Skin of body (tissue), 2 donors: ENCODE data around the gene NEURL1. TPM values are rescaled to one million over a fixed set of nuclear protein-coding genes. Genes with fewer than 3 reads are reported as not detected.

ENCODE experiments used
- DNase-seq: peaks from one replicate; lab custom pipeline; 2025; lab: John Stamatoyannopoulos, UW
- total RNA-seq: library from RNA; depleted of rRNA; stranded (reverse); fragments of >200 nt; gene quantifications from one replicate; pipeline ENCODE4 v1.2.3, GENCODE V29; 2014

Gene NEURL1, protein sequence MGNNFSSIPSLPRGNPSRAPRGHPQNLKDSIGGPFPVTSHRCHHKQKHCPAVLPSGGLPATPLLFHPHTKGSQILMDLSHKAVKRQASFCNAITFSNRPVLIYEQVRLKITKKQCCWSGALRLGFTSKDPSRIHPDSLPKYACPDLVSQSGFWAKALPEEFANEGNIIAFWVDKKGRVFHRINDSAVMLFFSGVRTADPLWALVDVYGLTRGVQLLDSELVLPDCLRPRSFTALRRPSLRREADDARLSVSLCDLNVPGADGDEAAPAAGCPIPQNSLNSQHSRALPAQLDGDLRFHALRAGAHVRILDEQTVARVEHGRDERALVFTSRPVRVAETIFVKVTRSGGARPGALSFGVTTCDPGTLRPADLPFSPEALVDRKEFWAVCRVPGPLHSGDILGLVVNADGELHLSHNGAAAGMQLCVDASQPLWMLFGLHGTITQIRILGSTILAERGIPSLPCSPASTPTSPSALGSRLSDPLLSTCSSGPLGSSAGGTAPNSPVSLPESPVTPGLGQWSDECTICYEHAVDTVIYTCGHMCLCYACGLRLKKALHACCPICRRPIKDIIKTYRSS
- 2.1 TPM for total RNA-seq

DNA sequence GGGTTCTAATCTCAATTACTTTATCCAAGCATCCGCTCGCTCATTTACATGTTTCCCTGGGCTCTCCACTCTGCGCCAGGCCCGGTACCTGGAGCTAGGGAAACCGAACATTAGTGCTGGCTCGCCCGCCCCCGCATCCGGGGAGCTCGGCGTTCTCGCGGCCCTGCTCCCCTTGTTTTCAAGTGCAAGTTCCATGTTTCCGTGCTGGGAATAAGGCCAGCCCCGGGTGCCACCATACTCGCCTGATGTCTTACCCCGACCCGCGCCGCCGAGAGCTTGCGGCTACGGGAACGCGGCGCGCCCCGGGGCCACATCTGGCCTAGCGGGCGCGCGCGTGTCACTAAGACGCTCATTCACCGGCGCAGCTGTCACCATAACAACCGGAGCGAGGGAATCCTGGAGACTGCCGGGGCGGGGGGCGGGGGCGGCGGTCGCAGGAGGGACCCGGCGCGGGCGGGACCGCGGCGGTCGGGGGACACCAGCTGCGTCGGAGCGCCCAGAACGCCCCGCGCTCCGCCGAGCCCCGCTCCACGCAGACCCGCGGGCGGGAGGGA, at the start of gene NEURL1:
Gene NEURL1 (plus strand): TSS at position 344 of the 554 bp plus-strand sequence. CDS start 683 bp downstream, outside the sequence.
- peak; percentile 17 for DNase-seq

DNA sequence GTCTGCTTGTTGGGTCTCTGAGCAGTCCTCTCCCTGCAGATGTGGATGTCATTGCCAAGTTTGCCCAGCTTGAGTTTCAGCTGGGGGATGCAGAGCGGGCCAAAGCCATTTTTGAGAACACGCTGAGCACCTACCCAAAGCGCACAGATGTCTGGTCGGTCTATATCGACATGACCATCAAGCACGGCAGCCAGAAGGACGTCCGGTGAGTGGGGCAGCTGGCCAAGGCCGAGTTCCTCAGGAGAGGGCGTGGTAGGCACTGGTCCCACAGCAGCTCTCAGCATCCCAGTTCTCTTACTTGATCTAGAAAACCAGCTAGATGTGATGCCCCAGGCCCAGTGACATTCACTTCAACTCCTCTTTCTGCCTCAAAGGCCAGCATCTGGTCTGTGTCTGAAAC, 49.0 kb upstream of the NEURL1 start:
- no peak for DNase-seq

DNA sequence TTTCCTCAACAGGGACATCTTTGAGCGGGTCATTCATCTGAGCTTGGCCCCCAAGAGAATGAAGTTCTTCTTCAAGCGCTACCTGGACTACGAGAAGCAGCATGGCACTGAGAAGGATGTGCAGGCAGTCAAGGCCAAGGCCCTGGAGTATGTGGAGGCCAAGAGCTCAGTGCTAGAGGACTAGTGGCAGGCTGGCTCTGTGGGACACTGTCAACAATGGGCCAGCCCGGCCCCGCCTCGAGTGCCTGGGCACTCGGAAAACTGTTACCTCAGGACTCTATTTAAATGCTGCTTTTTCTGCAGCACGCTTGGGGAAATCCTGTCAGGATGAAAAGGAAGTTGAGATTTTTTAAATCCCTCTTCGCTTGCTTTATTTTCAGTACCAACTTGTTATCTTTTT, 48.1 kb upstream of the NEURL1 start:
- DNase-seq, result no peak

DNA sequence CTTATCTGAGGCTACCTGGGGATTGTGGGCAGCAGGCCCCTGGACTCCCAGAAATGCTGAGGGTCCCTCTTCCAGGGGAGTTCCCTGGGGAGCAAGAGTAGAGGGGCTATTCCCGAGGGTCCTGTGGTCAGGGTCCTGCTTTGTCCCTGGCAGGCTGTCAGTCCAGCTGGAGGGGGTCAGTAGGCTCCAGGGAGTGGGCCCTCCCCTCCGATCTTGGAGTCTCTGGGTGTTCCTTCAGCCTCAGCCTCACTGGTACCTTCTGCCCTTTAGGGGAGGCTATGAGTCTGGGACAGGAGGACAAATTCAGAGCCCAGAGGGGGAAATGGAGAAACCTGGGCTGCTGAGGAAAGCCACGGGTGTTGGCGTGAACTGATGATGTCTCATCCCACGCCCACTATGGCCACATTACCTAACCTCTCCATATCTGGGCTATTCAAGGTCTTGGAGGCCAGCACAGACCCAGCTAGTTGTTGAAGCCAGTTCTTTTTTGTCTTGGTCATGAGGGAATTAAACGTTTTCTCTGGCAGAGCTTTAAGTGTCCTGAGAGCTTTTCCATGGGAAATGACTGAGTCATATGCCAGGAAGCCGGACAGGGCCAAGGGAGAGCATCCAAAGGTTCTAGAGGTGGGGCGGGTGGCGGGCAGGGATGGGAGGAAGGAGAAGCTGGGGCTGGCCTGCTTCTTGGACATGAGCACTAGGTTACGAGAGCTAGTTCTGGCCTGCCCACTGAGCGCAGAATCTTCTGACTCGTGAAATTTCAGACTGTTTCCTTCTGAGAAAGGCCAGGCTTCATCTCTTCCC, 47.5 kb upstream of the NEURL1 start:
- DNase-seq, result no peak

DNA sequence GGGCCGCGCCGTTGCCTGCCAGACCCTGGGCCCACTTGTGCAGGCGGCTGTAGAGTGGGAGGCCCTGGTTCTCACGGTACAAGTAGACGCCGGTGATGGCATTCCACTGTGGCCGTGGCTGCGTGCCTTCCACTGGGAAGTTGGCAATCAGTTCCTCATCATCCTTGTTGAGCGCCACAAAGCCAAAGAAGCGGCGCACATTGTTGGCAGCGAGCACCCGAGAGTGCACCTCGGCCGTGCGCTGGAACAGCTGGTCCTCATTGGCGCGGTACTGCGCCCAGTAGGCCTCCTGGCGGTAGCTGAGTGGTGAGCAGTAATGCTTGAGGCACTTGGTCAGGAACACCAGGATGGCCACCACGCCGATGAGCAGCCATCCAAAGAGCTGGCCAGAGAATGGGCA, 46.3 kb upstream of the NEURL1 start:
- no peak for DNase-seq

DNA sequence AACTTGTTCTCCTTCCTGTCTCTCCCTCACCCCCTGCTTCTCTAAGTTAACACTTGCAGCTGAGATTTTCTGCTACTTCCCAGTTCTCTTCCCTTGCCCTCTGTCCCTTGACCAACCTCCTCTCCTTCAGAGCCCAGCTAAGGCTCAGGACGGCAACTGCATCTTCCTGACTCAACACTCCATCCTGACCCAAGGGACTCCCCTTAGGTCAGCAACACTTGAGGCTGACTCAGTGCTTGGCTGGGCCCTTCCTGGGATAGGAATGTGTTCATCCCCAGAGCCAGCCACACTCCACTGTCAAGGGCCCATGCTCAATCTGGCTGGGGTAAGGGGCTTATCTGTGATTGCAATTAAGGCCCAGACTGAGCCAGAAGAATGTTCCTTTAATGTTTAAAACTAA, 44.8 kb upstream of the NEURL1 start:
- no peak for DNase-seq

DNA sequence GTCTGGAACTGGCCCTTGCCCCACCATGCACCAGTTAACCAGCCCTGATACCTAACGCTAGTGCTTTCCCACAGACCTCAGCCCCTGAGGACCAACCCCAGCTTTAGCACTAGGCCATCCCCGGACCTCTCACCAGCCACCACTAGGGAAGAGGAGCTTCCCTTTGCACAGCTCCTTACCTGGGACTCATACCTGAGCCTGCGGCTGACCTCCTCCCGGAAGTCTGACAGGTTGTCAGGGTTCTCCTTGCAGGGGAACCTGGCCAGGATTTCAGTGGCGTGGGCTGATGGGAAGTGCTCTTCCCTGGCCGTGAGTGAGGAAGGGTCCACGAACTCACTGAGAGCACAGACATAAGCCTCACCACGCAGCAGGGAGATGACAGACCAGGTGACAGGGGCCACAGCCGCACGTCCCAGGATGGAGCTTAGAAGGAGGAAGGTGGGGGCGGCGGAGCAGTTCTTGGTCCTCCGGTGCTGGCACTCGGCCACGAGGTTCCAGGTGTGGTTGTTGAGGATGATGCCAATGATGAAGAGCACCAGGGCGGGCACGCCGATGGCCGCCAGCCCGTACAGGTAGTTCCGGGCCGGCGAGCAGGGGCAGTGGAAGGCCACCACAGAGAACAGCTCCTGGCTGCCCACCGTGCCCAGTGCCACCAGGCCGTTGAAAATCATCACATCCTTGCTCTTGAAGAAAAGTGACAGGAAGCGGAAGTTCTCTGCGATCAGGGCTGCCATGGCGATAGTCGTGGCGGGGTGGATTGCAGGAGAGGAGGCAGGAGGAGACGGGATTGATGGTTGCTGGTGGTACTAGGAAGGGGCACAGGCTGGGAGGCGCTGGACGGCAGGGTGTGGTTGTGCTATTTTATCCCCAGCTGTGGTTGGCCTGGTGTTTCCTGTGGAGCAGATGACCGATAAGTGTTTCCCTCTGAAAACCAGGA, 44.0 kb upstream of the NEURL1 start:
- DNase-seq, result no peak

DNA sequence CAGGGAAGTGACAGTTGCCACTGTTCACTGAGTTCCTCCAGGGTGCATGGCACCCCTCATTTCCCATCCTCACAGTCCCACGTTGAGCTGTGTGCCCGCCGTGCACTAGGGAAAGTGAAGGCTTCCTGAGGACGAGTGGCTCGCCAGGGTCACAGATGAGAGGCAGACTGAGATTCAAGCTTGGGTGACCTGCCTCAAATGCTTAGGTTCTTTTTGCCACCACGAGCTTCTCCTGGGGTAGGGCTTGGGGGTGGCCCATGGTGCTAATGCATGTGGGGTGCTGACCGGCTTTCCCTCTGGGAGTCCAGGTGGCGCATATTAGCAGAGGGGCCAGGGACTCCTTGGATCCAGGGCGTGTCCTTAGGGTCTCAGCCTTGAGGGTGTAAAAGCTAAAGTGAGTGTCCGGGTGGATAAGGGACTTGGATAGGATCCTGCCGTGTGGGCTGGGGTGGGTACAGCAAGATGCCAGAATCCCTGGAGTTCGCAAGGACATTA, 43.3 kb upstream of the NEURL1 start:
- DNase-seq, result no peak

DNA sequence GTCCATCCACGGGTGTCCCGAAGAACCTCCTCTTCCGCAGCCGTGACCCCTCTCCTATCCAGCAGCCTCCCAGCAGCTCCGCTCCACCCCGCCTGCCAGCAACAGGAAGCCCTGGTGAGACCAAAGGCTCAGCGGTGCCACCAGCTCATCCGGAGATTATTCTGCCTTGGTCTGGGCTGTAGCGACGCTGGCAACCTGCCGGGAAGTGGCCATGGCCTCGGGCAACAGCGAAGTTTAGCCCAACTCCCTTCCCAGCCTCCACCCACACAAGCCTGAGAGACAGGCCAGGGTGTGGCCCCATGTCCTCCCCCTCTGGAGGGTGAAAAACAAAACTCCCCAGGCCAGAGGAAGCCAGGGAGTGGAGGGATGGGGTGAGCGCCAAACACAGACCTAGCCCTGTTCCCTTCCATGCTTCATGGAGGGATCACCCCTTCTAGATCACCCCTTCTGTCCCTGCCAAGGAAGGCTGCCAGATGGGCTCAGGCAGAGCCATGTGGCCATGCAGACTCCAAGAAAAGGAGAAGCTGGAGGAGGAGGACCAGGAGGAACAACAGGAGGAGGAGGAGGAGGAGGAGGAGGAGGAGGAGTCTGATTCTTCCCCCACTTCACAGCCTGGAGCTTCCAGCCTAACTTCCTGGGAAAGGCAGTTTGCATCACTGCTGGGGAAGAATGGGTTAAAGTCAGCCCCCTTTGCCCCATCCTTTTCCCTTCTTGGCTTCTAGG, 42.3 kb upstream of the NEURL1 start:
- peak; percentile 73 for DNase-seq

DNA sequence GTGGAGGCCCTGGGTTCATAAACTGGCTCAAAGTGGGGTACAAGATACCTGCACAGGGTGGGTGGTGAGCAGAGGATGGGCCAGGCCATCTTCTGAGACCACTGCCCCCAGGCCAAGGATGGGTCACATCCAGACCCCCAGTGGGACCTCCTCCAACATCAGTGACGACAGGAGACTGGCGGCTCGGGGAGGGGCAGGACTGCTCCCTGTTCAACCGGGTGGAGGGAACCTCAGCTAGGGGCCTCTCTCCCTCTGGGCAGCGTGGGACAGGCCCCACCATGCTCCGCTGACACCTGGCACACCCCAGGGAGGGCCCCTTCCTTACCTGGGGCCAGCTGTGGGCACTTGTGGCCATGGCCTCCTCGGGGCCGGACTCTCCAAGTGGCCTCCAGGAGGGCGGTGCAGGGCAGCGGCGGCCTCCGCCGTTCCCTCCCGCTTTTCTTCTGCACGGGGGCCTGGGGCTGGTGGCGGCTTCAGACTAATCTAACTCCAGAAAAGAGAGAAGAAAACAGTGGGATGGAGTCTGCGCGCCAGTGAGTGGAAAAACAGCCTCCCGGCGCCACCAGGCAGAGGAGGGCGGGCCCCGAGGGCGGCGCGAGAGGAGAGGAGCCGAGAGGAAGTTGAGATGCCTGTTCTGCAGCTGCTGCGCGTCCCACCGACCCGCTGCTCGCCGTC, 41.5 kb upstream of the NEURL1 start, which contains the start of gene CALHM2:
Gene CALHM2 (minus strand): TSS at position 540 of the 675 bp plus-strand sequence. CDS start 2,429 bp downstream, outside the sequence.
- DNase-seq, result peak; percentile 63

DNA sequence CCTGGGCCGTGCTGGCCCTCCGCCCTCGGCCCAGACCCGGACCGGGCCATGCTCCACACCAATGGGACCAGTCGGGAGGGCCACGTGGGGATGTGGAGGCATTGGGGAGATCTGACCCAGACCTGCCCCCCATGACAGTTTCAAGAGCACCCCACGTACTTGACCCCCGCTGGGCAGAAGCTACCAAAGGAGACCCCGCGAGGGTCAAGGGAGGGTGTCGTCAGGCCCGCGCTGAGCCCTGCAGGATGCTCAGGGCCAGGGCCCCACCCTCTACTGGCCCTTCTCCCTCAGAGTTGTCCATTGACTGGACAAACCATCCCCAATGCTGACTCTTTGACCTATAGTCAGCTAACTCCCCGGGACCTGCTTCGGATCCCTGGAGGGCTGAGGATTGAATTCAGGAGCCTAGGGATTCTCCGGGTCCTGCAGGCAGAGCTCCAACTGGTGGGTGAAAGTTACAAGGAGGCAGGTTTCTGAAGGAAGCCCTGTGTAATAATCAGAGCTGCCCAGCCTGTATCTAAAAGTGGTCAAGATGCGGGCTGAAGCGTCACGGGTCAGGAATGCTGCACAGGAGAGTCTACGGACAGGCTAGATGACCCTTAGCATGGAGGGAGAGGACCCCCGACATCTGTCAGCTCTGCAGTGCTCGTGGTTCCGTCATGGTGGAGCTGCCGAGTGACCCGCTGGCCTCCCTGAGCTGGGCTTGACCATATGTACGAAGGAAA, 40.8 kb upstream of the NEURL1 start:
- DNase-seq, result no peak

DNA sequence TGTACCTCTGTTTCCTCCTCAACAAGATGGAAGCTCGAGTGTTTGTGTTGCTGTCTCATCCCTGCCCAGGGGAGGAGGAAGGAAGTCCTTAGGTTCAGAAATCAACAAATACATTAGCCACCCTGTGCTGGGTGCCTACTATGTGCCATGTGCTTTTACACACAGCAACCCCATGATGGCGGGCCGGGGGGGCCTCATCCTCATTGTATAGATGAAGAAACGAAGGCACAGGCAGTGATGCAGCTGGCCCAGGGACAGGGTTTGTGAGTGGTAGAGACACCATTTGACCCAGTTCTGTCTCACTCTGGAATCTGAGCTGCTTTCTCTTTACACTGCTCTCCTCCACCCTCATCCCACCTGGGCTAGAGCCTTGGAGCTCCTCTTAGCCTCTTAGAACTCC, 39.5 kb upstream of the NEURL1 start:
- DNase-seq, result no peak

DNA sequence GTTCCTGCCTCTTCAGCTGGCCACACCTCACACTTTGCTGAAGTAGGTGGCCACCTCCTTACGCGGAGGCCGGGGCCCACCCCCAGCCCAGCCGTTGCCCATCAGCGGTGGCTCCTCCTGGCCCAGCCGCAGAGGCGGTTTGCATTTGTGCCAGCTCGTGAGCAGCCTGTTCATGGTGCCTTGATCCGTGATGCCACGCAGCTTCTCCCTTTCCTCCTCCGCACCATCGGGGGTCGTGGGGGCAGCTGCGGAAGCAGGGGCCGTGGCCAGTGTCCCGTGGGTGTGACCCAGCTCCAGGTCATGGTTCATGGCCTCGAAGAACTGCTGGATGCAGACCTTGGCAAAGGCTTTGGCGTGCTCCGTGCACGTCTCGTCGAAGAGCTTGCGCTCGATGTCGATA, 38.3 kb upstream of the NEURL1 start:
- no peak for DNase-seq

DNA sequence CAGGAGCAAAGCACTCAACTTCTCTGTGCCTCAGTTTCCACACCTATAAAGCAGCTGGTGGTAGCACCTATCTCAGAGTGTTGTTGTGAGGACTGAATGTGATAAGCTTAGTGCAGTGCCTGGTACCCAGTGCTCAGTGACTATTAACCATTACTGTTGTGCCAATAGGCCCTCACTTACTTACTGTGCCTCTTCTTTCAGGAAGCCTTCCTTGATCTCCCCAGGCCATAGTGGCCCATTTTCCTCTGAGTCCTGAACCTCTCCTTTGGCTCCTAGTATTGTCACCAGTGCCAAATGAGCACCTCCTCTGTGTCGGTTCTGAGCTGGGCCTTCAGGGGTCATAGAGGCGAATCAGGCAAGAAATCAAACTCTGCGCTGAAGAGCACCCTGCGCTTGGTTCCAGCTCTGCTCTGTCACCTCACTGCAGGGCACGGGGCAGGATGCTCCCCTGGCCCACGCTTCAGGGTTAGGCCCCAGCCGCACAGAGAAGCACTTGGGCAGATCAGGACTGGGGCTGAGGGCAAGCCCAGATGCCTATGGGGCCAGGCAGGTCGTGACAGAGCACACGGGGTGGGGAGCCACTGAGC, 37.3 kb upstream of the NEURL1 start:
- DNase-seq, result no peak

DNA sequence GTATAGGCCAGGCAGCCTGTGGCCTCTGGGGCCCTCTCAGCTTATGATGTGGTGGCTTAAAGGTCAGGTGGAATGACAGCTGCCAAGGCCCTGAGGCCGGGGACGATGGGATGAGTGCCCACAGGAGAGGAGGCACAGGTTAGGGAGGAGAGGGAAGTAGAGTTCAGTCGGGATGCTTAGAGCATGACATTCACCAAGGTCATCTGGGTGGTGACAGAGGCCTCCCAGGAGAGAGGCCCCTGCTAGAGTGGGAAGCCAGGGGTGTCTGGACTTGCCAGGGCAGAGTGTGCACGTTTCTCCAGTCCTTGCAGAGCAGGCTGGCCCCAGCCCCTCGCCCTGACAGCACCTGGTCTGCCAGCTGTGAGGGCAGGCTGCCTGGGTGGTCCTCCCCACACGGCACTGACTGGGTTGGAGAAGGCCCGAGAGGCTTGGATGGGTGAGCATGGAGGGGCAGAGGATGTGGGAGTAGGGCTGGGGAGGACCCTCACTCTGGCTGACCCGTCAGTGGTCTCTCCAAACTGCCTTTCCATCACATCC, 36.3 kb upstream of the NEURL1 start:
- DNase-seq, result no peak

DNA sequence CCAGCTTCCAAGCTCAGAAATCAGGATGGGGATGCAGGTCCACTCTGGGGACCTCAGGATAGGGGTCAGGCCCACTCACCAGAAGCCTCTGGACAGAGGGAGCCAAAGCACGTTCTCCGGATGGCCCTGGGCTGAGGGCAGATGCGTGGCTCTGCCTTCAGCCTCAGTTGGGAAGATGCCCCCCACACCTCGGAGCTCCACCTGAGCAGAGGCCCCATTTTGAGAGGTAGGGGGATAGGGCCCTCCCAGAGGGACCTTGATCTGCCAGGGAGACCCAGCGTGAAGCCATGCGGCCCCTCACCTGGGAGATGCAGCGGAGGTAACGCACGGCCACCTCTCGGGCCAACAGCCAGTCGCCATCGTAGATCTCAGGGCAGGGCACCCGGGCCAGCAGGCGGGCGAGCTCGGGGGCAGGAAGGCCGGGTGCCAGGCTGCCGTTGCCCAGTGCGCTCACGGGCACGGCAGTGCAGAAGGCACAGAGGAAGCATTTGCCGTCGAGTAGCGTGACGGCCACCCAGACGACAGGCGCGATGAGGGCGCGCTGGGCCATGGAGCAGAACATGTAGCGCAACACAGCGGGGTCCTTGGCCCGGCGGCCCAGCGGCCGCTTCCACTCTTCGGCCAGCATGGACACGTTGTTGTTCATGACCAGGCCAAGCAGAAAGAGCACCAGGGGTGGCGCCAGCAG, 35.5 kb upstream of the NEURL1 start:
- no peak for DNase-seq

DNA sequence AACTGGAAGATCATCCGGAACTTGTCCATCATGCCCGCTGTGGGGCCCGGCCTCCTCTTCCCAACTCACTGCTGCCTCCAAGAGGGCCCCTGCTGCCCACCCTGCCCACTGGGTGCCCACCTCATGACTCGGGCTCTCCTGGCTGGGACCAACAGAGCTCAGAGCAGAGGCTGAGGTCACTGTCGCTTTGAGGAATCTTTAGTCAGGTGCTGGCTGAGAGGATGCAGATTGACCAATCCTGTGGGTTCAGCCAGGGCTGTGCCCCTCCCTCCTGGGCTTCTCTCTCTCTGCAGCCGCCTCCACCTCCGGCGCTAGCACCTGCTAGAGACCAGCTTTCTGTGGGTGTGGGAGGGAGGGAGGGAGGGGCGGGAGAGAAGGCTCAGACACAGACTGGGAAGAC, 34.8 kb upstream of the NEURL1 start, which contains the start of gene CALHM1:
Gene CALHM1 (minus strand): TSS at position 181 of the 400 bp plus-strand sequence. CDS start 149 bp downstream, at position 32.
- no peak for DNase-seq
